ENCODE data around the gene IFNAR1. TPM values are rescaled to one million over a fixed set of nuclear protein-coding genes. Genes with fewer than 3 reads are reported as not detected.
A peak's percentile ranks its signal among the peaks of the same experiment; 100 is the strongest.

Gene IFNAR1
- total and polyA plus RNA-seq, 9 of the 15 experiments (the other 6 are each of a cell fraction or from before 2014, with no cell fraction given), result 8.6 to 31.8 (median 14.8) TPM

DNA sequence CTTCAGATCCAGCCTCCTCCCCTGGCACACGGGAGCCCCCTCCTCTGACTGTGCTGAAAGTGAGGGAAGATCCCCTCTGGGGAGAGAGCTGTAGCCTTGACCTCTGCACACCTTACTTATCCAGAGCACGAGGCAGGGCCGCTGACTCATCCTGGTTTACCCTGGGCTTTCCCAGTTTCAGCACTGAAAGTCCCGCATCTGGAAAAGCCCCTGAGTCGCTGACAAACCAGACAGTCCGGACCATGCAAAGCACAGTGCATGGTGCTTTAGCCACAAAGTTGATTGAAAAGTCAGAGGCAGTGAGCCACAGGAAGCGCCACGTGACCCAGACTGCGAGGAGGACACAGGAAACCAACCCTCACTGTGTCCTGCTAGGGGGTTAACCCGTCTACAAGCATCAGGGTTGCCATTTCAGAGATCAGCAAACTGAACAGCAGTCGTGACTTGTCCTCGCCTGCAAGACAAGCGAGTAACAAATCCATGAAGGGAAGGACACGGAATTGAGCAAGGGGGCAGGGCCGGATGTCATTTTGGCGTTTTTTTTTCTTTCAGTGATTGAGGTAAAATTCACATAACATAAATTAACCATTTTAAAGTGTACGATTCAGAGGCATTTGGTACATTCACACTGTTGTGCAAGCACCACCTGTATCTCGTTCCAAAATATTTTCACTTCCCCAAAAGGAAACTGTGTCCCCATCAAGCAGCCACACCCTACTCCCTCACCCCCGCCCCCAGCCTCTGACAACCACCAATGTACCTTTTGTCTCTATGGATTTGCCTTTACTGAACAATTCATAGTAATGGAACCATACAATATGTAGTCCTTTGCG lies 58.5 kb downstream of the IFNAR1 start (continued):
- TF ChIP-seq RBM17 (IDR thresholded peaks at IDR 0.05; ENCODE audit: borderline replicate concordance, low read depth, low read length), result no peak
- TF ChIP-seq POLR2AphosphoS5 (IDR thresholded peaks at IDR 0.05; ENCODE audit: control insufficient read depth, insufficient read depth, low read depth, low read length), result no peak
- TF ChIP-seq ZNF121 (CRISPR knock-in tag; conservative IDR thresholded peaks at IDR 0.05), result 0 out of 2 replicates have a peak, but pooled peaks have one; percentile 10
- TF ChIP-seq POLR2G (IDR thresholded peaks at IDR 0.05; ENCODE audit: low read depth, low read length), result no peak
- no peak for TF ChIP-seq ZNF23 (CRISPR knock-in tag; IDR thresholded peaks at IDR 0.05)
- TF ChIP-seq BRD9 (IDR thresholded peaks at IDR 0.05; ENCODE audit: low read depth, partially characterized antibody), result no peak
- 0 out of 2 replicates have a peak, but pooled peaks have one; percentile 15 for TF ChIP-seq SOX6 (IDR thresholded peaks at IDR 0.05)
- TF ChIP-seq, protein P1, sequence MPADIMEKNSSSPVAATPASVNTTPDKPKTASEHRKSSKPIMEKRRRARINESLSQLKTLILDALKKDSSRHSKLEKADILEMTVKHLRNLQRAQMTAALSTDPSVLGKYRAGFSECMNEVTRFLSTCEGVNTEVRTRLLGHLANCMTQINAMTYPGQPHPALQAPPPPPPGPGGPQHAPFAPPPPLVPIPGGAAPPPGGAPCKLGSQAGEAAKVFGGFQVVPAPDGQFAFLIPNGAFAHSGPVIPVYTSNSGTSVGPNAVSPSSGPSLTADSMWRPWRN (IDR thresholded peaks at IDR 0.05; ENCODE audit: low read depth), result no peak
- TF ChIP-seq PCBP1 (IDR thresholded peaks at IDR 0.05; ENCODE audit: low read depth, low read length, poor library complexity, severe bottlenecking), result no peak
- TF ChIP-seq HEY1 (CRISPR knock-in tag; IDR thresholded peaks at IDR 0.05; ENCODE audit: borderline replicate concordance), result no peak
- TF ChIP-seq, protein P2, sequence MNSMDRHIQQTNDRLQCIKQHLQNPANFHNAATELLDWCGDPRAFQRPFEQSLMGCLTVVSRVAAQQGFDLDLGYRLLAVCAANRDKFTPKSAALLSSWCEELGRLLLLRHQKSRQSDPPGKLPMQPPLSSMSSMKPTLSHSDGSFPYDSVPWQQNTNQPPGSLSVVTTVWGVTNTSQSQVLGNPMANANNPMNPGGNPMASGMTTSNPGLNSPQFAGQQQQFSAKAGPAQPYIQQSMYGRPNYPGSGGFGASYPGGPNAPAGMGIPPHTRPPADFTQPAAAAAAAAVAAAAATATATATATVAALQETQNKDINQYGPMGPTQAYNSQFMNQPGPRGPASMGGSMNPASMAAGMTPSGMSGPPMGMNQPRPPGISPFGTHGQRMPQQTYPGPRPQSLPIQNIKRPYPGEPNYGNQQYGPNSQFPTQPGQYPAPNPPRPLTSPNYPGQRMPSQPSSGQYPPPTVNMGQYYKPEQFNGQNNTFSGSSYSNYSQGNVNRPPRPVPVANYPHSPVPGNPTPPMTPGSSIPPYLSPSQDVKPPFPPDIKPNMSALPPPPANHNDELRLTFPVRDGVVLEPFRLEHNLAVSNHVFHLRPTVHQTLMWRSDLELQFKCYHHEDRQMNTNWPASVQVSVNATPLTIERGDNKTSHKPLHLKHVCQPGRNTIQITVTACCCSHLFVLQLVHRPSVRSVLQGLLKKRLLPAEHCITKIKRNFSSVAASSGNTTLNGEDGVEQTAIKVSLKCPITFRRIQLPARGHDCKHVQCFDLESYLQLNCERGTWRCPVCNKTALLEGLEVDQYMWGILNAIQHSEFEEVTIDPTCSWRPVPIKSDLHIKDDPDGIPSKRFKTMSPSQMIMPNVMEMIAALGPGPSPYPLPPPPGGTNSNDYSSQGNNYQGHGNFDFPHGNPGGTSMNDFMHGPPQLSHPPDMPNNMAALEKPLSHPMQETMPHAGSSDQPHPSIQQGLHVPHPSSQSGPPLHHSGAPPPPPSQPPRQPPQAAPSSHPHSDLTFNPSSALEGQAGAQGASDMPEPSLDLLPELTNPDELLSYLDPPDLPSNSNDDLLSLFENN (IDR thresholded peaks at IDR 0.05; ENCODE audit: low read depth in 2 of 2, low read length in 2 of 2), result no peak
- TF ChIP-seq ZNF408 (CRISPR knock-in tag; IDR thresholded peaks at IDR 0.05; ENCODE audit: low read depth), result no peak
- TF ChIP-seq ETV5 (CRISPR knock-in tag; IDR thresholded peaks at IDR 0.05; ENCODE audit: low read depth), result peak; percentile 35; the same call in 1 of the 2 replicates
- TF ChIP-seq, protein P3, sequence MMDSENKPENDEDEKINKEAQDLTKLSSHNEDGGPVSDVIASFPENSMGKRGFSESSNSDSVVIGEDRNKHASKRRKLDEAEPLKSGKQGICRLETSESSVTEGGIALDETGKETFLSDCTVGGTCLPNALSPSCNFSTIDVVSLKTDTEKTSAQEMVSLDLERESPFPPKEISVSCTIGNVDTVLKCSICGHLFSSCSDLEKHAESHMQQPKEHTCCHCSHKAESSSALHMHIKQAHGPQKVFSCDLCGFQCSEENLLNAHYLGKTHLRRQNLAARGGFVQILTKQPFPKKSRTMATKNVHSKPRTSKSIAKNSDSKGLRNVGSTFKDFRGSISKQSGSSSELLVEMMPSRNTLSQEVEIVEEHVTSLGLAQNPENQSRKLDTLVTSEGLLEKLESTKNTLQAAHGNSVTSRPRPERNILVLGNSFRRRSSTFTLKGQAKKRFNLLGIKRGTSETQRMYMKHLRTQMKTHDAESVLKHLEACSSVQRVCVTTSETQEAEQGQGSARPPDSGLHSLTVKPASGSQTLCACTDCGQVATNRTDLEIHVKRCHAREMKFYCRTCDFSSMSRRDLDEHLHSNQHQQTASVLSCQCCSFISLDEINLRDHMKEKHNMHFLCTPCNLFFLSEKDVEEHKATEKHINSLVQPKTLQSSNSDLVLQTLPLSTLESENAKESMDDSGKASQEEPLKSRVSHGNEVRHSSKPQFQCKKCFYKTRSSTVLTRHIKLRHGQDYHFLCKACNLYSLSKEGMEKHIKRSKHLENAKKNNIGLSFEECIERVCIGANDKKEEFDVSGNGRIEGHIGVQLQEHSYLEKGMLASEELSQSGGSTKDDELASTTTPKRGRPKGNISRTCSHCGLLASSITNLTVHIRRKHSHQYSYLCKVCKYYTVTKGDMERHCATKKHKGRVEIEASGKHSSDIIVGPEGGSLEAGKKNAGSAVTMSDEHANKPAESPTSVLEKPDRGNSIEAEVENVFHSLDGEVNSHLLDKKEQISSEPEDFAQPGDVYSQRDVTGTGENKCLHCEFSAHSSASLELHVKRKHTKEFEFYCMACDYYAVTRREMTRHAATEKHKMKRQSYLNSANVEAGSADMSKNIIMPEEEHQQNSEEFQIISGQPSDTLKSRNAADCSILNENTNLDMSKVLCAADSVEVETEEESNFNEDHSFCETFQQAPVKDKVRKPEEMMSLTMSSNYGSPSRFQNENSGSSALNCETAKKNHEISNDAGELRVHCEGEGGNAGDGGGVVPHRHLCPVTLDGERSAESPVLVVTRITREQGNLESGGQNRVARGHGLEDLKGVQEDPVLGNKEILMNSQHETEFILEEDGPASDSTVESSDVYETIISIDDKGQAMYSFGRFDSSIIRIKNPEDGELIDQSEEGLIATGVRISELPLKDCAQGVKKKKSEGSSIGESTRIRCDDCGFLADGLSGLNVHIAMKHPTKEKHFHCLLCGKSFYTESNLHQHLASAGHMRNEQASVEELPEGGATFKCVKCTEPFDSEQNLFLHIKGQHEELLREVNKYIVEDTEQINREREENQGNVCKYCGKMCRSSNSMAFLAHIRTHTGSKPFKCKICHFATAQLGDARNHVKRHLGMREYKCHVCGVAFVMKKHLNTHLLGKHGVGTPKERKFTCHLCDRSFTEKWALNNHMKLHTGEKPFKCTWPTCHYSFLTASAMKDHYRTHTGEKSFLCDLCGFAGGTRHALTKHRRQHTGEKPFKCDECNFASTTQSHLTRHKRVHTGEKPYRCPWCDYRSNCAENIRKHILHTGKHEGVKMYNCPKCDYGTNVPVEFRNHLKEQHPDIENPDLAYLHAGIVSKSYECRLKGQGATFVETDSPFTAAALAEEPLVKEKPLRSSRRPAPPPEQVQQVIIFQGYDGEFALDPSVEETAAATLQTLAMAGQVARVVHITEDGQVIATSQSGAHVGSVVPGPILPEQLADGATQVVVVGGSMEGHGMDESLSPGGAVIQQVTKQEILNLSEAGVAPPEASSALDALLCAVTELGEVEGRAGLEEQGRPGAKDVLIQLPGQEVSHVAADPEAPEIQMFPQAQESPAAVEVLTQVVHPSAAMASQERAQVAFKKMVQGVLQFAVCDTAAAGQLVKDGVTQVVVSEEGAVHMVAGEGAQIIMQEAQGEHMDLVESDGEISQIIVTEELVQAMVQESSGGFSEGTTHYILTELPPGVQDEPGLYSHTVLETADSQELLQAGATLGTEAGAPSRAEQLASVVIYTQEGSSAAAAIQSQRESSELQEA (IDR thresholded peaks at IDR 0.05; ENCODE audit: low read depth), result no peak
- TF ChIP-seq PHB (CRISPR knock-in tag; IDR thresholded peaks at IDR 0.05), result no peak
